Astrocyte of the spinal cord (primary cell): Measurements from ENCODE around the gene EIPR1.

ENCODE experiments used
- DNase-seq: peaks from one replicate; pipeline ENCODE4 v3.0.0; 2011; ENCODE audit warnings: low read depth, low spot score
- H3K4me3 ChIP-seq: 2 replicates; pipeline ENCODE4 v1.5.1; 2011; ENCODE audit warnings: low read depth, mild to moderate bottlenecking, low read length, moderate library complexity
- in situ Hi-C: cut with HindIII; loops from 2 replicates; pipeline ENCODE4 v1.10.0; 2017; ENCODE audit warnings: low sequenced_read_pairs
- TF ChIP-seq, protein P1 (sequence below): IDR thresholded peaks from 2 replicates; pipeline ENCODE4 v1.5.1; 2012; ENCODE audit warnings: low read depth, mild to moderate bottlenecking, low read length, inconsistent platforms

Gene EIPR1

GRCh38 chr2:3404349-3404894 is 26.8 kb upstream of the EIPR1 start:
- no peak overlapping the region for H3K4me3 ChIP-seq
- TF ChIP-seq, protein P1, sequence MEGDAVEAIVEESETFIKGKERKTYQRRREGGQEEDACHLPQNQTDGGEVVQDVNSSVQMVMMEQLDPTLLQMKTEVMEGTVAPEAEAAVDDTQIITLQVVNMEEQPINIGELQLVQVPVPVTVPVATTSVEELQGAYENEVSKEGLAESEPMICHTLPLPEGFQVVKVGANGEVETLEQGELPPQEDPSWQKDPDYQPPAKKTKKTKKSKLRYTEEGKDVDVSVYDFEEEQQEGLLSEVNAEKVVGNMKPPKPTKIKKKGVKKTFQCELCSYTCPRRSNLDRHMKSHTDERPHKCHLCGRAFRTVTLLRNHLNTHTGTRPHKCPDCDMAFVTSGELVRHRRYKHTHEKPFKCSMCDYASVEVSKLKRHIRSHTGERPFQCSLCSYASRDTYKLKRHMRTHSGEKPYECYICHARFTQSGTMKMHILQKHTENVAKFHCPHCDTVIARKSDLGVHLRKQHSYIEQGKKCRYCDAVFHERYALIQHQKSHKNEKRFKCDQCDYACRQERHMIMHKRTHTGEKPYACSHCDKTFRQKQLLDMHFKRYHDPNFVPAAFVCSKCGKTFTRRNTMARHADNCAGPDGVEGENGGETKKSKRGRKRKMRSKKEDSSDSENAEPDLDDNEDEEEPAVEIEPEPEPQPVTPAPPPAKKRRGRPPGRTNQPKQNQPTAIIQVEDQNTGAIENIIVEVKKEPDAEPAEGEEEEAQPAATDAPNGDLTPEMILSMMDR = no peak
- DNase-seq = no peak
- in situ Hi-C loops = no loop called here

GRCh38 chr2:3403587-3404334 is 26.1 kb upstream of the EIPR1 start:
- no peak overlapping the region for H3K4me3 ChIP-seq
- TF ChIP-seq, protein P1 = no peak
- in situ Hi-C loops = no loop called here
- DNase-seq = no peak

DNA sequence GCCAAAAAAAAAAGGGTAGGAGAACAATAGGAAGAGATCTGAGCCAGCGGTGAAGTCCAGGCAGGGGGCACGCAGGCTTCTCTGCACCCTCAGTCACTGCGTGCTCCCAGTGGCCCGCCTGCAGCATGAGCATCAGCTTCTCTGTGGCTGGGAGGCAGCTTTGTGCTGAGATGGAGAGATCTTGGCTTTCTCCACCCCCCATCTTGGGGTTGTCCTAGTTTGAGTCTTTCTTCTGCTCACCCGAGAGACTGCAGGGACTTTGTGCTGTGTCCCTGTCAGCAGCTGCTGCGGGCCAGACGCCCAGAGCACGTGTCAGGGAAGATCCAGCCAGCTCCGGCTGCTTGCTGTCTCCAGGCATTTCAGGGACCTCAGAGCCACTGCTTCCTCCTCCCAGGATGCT is 22.2 kb upstream of the EIPR1 start:
- in situ Hi-C loops = no loop called here
- no peak overlapping the region for H3K4me3 ChIP-seq
- TF ChIP-seq, protein P1 = no peak
- DNase-seq = no peak

- no peak for DNase-seq
- in situ Hi-C loops = no loop called here
- TF ChIP-seq, protein P1 = no peak
- no peak overlapping the region for H3K4me3 ChIP-seq
Observed at GRCh38 chr2:3399381-3399780, 21.8 kb upstream of the EIPR1 start.

DNA sequence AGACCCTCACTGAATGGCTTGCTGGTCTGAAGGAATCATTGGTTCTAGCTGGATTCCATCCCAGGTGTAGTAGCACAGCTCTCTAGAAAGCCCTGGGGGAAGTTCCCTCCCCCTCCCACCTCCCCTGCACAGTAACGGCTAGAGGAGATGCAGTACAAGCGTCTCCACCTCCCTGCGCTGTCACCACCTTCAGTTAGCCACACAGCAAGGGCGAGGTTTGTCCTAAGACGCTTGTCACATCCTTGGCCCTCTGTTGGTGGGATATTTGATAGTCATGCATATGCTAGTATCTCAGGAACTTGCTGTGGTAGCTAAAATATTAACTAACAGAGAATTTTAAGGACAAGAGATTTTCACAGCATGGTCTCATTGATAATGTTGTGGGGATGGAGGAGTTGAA is 21.2 kb upstream of the EIPR1 start:
- no peak for DNase-seq
- H3K4me3 ChIP-seq = no peak overlapping the region
- in situ Hi-C loops = no loop called here
- TF ChIP-seq, protein P1 = no peak

DNA sequence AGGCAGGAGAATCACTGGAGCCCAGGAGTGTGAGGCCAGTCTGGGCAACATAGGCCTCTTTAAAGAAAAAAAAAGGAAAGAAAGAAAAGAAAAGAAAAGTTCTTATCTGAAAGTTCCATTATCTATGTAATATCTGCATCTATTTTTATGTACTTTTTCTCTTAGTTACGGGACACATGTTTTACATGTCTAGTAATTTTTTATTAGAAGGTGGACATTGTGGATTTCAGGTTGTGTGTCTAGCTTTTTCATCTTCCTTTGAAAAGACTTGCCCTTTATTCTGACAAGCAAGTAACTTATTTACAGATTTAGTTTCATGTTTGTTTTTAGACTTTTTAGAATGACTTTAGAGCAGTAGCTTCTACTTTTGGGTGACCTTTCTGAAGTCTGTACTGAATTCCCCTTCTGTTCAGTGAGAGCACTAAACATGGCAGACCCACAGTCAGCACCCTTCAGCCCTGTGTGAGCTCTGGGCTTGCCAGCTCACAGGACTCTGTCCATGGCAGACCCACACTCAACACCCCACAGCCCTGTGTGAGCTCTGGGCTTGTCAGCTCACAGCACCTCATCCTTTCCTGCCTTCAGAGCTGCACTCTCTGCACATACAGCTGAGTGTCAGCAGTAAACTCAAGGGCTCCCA is 19.4 kb upstream of the EIPR1 start:
- in situ Hi-C loops = no loop called here
- no peak overlapping the region for H3K4me3 ChIP-seq
- no peak for DNase-seq
- TF ChIP-seq, protein P1 = no peak
